Esophagus muscularis mucosa (tissue), 3 donors: Measurements from ENCODE around the gene HOATZ.

Experiments
- CTCF ChIP-seq, 3 experiments: fragments of 200-600 bp in 2 of 3; fragments of 450-650 bp in 1 of 3; sonication (generic) in 2 of 3; IDR thresholded peaks; one replicate each; pipeline ENCODE4 v1.5.1; 2017 to 2019; ENCODE audit warnings: antibody characterized with exemption in 3 of 3, mild to moderate bottlenecking in 2 of 3, moderate library complexity in 1 of 3
- POLR2A ChIP-seq: fragments of 450-650 bp; IDR thresholded peaks from one replicate; pipeline ENCODE4 v1.6.1; 2017; ENCODE audit warnings: antibody characterized with exemption, moderate library complexity, mild to moderate bottlenecking, low read depth
- POLR2AphosphoS5 ChIP-seq, 2 donors: sonication (generic); formaldehyde crosslinking; IDR thresholded peaks; one replicate each; pipeline ENCODE4 v1.6.1; 2017; ENCODE audit warnings: antibody characterized with exemption in 2 of 2

- no peak for TF ChIP-seq CTCF (IDR thresholded peaks at IDR 0.05)
- no peak for TF ChIP-seq POLR2AphosphoS5 (IDR thresholded peaks at IDR 0.05)
- no peak for TF ChIP-seq POLR2A
Measured at GRCh38 chr11:111531136-111531535, 16.6 kb downstream of the HOATZ start.
